NCI-H187 treated with DMSO at 0.1 percent for 48 hours (cell line): Measurements from ENCODE around the gene TMCO1.
"Not testable (repeated sequence)": the region's sequence is repeated elsewhere in the genome, so short reads cannot be mapped to it uniquely, and the experiment has no call there.

Source experiments
- DNase-seq: peaks from one replicate; lab custom pipeline; 2025; lab: John Stamatoyannopoulos, UW

The TMCO1 gene

DNA sequence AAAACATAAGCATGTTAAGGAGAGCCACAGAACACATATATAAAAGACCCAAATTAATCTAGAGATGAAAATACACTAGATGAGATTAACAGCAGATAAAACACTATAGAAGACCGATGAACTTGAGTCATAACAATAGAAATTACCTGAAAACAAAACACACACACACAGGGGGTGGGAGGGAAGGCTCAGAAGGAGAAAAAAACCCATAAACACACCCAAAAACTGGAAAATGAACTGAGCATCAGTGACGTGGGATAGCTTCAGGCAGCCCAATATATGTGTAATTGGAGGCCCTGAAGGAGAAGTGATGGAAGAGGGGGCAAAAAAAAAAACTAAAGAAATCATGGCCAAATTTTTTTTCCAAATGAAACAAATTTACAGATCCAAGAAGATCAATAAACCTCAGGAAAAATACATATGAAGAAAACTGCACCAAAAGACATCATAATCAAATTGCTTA is 81.7 kb downstream of the TMCO1 start:
- no peak for DNase-seq

DNA sequence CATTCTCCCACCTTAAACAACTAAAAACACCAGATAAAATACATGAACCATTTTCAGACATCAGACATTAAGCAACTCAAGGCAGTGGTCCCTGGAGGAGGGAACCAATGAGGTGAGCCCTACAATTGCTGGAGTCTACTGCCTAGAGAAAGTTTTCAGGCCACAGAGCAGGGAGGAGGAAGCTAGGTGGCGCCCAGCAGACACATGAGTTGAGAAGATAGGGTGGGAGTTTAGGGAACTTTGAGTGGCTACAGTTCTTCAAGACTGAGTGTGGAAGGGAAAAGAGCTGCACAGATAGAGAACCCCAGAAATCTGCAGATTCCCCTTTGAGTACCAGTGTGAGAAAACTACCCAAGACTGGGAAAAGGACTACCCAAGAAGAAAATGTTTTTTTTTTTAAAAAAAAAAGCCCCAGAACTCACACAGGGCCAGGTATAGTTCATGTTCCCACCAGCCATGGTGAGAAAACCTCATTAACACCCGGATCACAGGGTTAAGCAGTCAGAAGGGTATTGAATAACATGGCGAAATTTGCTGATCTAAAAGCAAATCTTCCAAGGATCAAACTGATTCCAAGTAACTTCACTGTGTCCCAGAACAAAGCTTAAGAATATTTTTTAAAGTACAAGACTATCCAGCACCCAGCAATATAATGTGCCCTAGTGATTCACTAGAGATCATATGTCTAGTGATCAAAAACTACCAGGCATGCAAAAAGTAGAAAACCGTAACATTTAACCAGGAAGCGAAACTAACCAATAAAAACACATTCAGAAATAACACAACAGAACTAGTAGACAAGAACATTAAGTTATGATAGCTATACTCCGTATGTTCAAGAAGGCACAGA is 82.3 kb downstream of the TMCO1 start:
- DNase-seq: no peak

DNA sequence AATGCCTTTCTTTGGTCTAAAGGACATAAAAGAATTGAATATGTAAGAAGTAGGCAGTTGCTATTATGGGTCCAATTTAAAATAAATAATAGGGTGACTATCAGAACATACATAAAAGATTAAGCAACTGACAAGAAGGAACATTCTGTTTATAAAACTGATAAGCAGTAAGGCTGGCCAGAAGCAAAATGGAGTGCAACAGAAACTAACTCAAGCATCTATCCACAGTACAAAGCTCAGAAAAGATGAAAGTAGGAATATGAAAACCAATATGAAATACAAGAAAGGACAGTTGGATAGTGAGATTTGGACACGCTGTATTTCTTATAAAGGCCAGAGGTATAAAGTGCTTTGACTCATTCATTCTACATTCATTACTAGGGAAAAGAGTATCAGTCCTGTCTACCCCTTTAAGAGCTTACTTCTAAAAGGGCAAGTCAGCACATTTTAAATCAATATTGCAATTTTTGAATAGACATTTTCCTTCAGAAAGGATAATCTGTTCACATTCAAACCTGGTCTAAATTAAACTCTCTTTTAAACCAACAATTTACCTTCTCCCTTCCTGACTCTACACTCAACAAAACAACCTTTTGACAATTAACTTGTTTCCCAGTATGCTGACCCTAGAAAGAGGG is 84.7 kb downstream of the TMCO1 start:
- no peak for DNase-seq

DNA sequence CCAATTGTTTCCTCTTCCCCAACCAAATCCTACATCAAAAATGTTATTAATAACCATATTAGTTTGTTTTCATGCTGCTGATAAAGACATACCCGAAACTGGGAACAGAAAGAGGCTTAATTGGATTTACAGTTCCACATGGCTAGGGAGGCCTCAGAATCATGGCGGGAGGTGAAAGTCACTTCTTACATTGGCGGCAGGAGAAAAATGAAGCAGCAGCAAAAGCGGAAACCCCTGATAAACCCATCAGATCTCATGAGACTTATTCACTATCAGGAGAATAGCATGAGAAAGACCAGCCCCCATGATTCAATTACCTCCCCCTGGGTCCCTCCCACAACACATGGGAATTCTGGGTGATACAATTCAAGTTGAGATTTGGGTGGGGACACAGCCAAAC is 87.9 kb downstream of the TMCO1 start:
- not testable (repeated sequence) for DNase-seq

DNA sequence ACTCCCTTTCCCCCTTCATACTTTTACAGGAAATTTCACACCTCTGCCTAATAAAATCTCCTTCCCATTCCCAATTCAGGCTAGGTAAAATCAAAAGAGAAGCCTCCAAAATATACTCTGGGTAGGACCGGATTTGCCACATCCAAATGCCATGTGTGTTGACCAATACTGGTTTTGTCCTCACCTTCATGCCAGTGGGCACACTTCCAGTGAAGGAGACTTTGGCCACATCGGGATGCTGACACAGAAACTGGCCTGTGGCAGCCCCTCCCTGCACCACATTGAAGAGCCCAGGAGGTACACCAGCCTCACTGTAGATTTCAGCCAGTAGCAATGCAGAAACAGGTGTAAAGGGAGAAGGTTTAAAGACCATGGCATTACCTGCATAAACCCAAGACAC is 88.4 kb downstream of the TMCO1 start:
- DNase-seq: no peak

DNA sequence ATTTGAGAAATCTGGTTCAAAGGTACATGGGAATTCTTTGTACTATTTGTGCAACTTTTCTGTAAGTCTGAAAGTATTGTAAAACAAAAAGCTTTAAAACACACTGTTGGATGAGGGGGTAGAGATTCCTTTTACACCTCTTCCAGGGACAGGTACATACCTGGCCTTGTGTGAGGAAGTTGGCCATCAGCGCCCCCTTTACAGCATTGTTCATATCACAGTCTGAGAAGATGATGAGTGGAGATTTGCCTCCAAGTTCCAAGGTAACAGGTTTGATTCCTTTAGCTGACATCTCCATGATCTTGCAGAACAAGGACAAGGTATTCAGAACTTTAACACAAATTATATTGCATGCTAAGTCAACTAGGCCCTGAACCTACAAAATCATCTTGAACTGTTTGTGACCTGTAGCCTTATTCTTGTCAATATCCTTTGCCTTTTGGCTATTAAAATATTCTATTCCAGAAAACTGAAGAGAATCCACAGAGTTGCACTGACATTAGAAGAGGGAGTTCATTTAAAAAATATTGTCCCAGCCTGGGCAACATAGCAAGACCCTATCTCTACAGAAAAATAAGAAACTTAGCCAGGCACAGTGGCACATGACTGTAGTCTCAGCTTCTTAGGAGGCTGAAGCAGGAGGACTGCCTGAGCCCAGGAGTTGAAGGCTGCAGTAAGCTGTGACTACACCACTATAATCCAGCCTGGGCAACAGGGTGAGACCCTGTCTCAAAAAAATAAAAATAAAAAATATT is 89.2 kb downstream of the TMCO1 start:
- DNase-seq: no peak

DNA sequence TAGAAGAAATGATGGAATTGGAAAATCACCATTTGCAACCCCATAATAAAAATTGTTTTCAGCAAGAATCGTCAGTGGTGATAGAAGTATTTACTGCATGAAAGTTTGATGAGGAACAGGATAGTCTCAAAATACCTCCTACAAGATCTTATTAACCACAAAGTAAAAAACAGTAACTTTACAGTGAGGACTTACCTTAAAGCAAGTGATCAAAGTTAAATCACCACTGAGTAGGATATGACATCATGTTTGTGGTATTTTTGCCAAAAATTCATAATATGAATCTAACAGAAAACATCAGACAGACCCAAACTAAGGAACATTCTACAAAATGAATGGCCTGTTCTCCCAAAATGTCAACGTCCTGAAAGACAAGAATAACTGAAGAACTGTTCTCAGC is 90.2 kb downstream of the TMCO1 start:
- DNase-seq: no peak
